H1 (cell line): ENCODE measurements around the gene GALNT2. TPM values are rescaled to one million over a fixed set of nuclear protein-coding genes. Genes with fewer than 3 reads are reported as not detected.

Experiments used
- EZH2 ChIP-seq: fragments of 200-600 bp; sonication (generic); IDR thresholded peaks from 2 replicates; pipeline ENCODE4 v1.7.1; 2012; ENCODE audit warnings: low read depth, mild to moderate bottlenecking, moderate library complexity, low read length, inconsistent platforms; ENCODE audit not compliant: severe bottlenecking
- KDM1A ChIP-seq: fragments of 200-600, 300-600 bp; sonication (generic); IDR thresholded peaks from 2 replicates; pipeline ENCODE4 v1.7.1; 2016; ENCODE audit warnings: mild to moderate bottlenecking, low read length, borderline replicate concordance
- RAD21 ChIP-seq, 2 experiments: IDR thresholded peaks in 1 of 2; conservative IDR thresholded peaks in 1 of 2; 2 replicates each; pipeline ENCODE4 v1.6.1; 2011; ENCODE audit warnings: low read depth in 2 of 2, low read length in 2 of 2, improper control_type of control experiment in 1 of 2, inconsistent platforms in 1 of 2, mild to moderate bottlenecking in 1 of 2, moderate library complexity in 1 of 2
- SAP30 ChIP-seq: fragments of 300-600 bp; sonication (generic); IDR thresholded peaks from 2 replicates; pipeline ENCODE4 v1.7.1; 2012; ENCODE audit warnings: low read length, moderate library complexity, mild to moderate bottlenecking, inconsistent platforms; ENCODE audit not compliant: insufficient read depth, insufficient replicate concordance
- SP1 ChIP-seq: IDR thresholded peaks from 2 replicates; pipeline ENCODE4 v1.6.1; 2011; ENCODE audit warnings: low read depth, low read length
- polyA plus RNA-seq, 7 experiments: library from polyadenylated mRNA; depleted of rRNA in 3 of 7; stranded (reverse) in 5 of 7; unstranded in 2 of 7; fragments of >200 nt in 5 of 7; fragments of 200-250 nt in 2 of 7; gene quantifications; 1 replicate in 5 of 7; 2 replicates in 1 of 7; 4 replicates in 1 of 7; pipeline versions ENCODE4 v1.2.1 to v1.2.3, GENCODE V29; 2011 to 2013; ENCODE audit warnings: missing spikeins in 2 of 7, mixed read lengths in 2 of 7
- total RNA-seq: library from RNA; stranded (reverse); fragmentation: NEBNext Ultra II Directional; extraction: Animal tissue kit (Norgen Biotek cat#: 25700); gene quantifications from 2 replicates; pipeline ENCODE4 v1.2.1, GENCODE V29; 2021
- TF ChIP-seq, protein P1 (sequence below): IDR thresholded peaks from 2 replicates; pipeline ENCODE4 v1.6.1; 2012; ENCODE audit warnings: inconsistent platforms
- TF ChIP-seq, protein P2 (sequence below): IDR thresholded peaks from 2 replicates; pipeline ENCODE4 v1.6.1; 2011; ENCODE audit warnings: low read depth, mild to moderate bottlenecking, low read length; ENCODE audit not compliant: insufficient read depth
- TF ChIP-seq, protein P3 (sequence below), 3 experiments: IDR thresholded peaks; 1 replicate in 2 of 3; 2 replicates in 1 of 3; pipeline versions ENCODE4 v1.5.1 to v1.6.1; 2011; ENCODE audit warnings: low read length in 3 of 3, mild to moderate bottlenecking in 3 of 3, inconsistent platforms in 2 of 3, low read depth in 1 of 3, moderate library complexity in 1 of 3; ENCODE audit not compliant: insufficient read depth in 1 of 3; ENCODE audit errors: control extremely low read depth in 1 of 3

GALNT2 gene
- total and polyA plus RNA-seq, 2 of the 8 experiments (the other 6 are each of a cell fraction or from before 2014, with no cell fraction given), result 34.5 to 75.3 TPM

- TF ChIP-seq EZH2 (no peak), SP1 (no peak), RAD21 (IDR thresholded peaks at IDR 0.05 in 1 of 2, conservative IDR thresholded peaks at IDR 0.05 in 1 of 2; ENCODE audit: low read depth in 2 of 2, low read length in 2 of 2) (no peak), SAP30 (no peak), KDM1A (no peak)
- TF ChIP-seq, protein P1, sequence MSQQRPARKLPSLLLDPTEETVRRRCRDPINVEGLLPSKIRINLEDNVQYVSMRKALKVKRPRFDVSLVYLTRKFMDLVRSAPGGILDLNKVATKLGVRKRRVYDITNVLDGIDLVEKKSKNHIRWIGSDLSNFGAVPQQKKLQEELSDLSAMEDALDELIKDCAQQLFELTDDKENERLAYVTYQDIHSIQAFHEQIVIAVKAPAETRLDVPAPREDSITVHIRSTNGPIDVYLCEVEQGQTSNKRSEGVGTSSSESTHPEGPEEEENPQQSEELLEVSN, result no peak
- TF ChIP-seq, protein P2, sequence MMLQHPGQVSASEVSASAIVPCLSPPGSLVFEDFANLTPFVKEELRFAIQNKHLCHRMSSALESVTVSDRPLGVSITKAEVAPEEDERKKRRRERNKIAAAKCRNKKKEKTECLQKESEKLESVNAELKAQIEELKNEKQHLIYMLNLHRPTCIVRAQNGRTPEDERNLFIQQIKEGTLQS, result no peak
- TF ChIP-seq, protein P3, sequence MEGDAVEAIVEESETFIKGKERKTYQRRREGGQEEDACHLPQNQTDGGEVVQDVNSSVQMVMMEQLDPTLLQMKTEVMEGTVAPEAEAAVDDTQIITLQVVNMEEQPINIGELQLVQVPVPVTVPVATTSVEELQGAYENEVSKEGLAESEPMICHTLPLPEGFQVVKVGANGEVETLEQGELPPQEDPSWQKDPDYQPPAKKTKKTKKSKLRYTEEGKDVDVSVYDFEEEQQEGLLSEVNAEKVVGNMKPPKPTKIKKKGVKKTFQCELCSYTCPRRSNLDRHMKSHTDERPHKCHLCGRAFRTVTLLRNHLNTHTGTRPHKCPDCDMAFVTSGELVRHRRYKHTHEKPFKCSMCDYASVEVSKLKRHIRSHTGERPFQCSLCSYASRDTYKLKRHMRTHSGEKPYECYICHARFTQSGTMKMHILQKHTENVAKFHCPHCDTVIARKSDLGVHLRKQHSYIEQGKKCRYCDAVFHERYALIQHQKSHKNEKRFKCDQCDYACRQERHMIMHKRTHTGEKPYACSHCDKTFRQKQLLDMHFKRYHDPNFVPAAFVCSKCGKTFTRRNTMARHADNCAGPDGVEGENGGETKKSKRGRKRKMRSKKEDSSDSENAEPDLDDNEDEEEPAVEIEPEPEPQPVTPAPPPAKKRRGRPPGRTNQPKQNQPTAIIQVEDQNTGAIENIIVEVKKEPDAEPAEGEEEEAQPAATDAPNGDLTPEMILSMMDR (IDR thresholded peaks at IDR 0.05; ENCODE audit: control extremely low read depth in 1 of 3, insufficient read depth in 1 of 3, low read depth in 1 of 3, low read length in 3 of 3), result no peak
Measured at GRCh38 chr1:230321741-230322420, 254.8 kb downstream of the GALNT2 start (continued).
